Activated CD8-positive, alpha-beta memory T cell treated with anti-CD3 and anti-CD28 coated beads, Interleukin-2, amount 50 U/mL, for 24 hours (primary cell): Measurements from ENCODE around the gene CTNNA3.
"Not testable (repeated sequence)": the region's sequence is repeated elsewhere in the genome, so short reads cannot be mapped to it uniquely, and the experiment has no call there.

Experiments used
- DNase-seq: peaks from one replicate; pipeline ENCODE4 v3.0.0-alpha.2; 2020; ENCODE audit errors: extremely low read depth

CTNNA3 gene

GRCh38 chr10:66394342-66395063 lies 1301.5 kb downstream of the CTNNA3 start:
- no peak for DNase-seq

GRCh38 chr10:66390926-66391325 lies 1305.1 kb downstream of the CTNNA3 start:
- no peak for DNase-seq

- DNase-seq, result no peak
Observed at GRCh38 chr10:66381045-66381444, 1315.0 kb downstream of the CTNNA3 start.

- DNase-seq, result no peak
Observed at GRCh38 chr10:66378117-66378876, 1317.7 kb downstream of the CTNNA3 start.

GRCh38 chr10:66368146-66368545 lies 1327.8 kb downstream of the CTNNA3 start:
- DNase-seq, result no peak

- DNase-seq, result no peak
Observed at GRCh38 chr10:66366163-66366562, 1329.8 kb downstream of the CTNNA3 start.

- DNase-seq, result no peak
Observed at GRCh38 chr10:66365686-66366085, 1330.3 kb downstream of the CTNNA3 start.

- DNase-seq, result no peak
Observed at GRCh38 chr10:66362522-66362921, 1333.5 kb downstream of the CTNNA3 start.

- DNase-seq, result not testable (repeated sequence)
Observed at GRCh38 chr10:66353822-66354221, 1342.2 kb downstream of the CTNNA3 start.

- DNase-seq, result no peak
Observed at GRCh38 chr10:66353422-66353821, 1342.6 kb downstream of the CTNNA3 start.

GRCh38 chr10:66350622-66351399 lies 1345.2 kb downstream of the CTNNA3 start:
- DNase-seq, result no peak

- DNase-seq, result no peak
Observed at GRCh38 chr10:66349726-66350125, 1346.3 kb downstream of the CTNNA3 start.

- no peak for DNase-seq
Observed at GRCh38 chr10:66349076-66349475, 1346.9 kb downstream of the CTNNA3 start.

GRCh38 chr10:66337211-66337610 lies 1358.8 kb downstream of the CTNNA3 start:
- no peak for DNase-seq

- no peak for DNase-seq
Observed at GRCh38 chr10:66336791-66337190, 1359.2 kb downstream of the CTNNA3 start.

- DNase-seq, result not testable (repeated sequence)
Observed at GRCh38 chr10:66335753-66336152, 1360.2 kb downstream of the CTNNA3 start.

- no peak for DNase-seq
Observed at GRCh38 chr10:66329147-66329546, 1366.8 kb downstream of the CTNNA3 start.

GRCh38 chr10:66326876-66327275 lies 1369.1 kb downstream of the CTNNA3 start:
- DNase-seq, result no peak

GRCh38 chr10:66322777-66323176 lies 1373.2 kb downstream of the CTNNA3 start:
- no peak for DNase-seq

- DNase-seq, result no peak
Observed at GRCh38 chr10:66321723-66322665, 1374.0 kb downstream of the CTNNA3 start.

- no peak for DNase-seq
Observed at GRCh38 chr10:66318761-66319160, 1377.2 kb downstream of the CTNNA3 start.
